ENCODE measurements around the gene HOTAIR.
A peak's percentile ranks its signal among the peaks of the same experiment; 100 is the strongest.

Gene HOTAIR

DNA sequence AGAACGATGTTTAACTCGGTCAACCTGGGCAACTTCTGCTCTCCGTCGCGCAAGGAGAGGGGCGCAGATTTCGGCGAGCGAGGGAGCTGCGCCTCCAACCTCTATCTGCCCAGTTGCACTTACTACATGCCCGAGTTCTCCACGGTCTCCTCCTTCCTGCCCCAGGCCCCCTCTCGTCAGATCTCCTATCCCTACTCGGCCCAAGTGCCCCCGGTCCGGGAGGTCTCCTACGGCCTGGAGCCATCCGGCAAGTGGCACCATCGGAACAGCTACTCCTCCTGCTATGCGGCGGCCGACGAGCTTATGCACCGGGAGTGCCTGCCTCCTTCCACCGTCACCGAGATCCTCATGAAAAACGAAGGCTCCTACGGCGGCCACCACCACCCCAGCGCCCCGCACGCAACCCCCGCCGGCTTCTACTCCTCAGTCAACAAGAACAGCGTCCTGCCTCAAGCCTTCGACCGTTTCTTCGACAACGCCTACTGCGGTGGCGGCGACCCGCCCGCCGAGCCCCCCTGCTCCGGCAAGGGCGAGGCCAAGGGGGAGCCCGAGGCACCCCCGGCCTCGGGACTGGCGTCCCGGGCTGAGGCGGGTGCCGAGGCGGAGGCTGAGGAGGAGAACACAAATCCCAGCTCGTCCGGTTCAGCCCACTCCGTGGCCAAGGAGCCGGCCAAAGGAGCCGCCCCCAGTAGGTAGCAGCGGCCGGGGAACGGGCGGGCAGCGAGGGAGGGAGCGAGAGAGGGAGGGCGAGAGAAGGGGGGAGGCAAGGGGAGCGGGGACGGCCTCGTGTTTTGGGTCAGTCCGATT, 1.3 kb downstream of the HOTAIR start:
- H3K4me3 ChIP-seq (ENCODE audit: low read length) = peak overlapping the region; percentile 86
- peak; percentile 67 for DNase-seq (ENCODE audit: low read depth)
- TF ChIP-seq, protein P1, sequence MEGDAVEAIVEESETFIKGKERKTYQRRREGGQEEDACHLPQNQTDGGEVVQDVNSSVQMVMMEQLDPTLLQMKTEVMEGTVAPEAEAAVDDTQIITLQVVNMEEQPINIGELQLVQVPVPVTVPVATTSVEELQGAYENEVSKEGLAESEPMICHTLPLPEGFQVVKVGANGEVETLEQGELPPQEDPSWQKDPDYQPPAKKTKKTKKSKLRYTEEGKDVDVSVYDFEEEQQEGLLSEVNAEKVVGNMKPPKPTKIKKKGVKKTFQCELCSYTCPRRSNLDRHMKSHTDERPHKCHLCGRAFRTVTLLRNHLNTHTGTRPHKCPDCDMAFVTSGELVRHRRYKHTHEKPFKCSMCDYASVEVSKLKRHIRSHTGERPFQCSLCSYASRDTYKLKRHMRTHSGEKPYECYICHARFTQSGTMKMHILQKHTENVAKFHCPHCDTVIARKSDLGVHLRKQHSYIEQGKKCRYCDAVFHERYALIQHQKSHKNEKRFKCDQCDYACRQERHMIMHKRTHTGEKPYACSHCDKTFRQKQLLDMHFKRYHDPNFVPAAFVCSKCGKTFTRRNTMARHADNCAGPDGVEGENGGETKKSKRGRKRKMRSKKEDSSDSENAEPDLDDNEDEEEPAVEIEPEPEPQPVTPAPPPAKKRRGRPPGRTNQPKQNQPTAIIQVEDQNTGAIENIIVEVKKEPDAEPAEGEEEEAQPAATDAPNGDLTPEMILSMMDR (conservative IDR thresholded peaks at IDR 0.05; ENCODE audit: low read length) = no peak

- TF ChIP-seq, protein P1 (conservative IDR thresholded peaks at IDR 0.05; ENCODE audit: low read length) = no peak
- H3K4me3 ChIP-seq (ENCODE audit: low read length) = peak within 1 kb of the TSS; percentile 86
- no peak for DNase-seq (ENCODE audit: low read depth)
Measured at GRCh38 chr12:53972722-53973235, 2.0 kb downstream of the HOTAIR start, which contains the start of gene HOXC11. Gene HOXC11, plus strand, starts transcription at chr12:53973126. Its CDS starts 116 bp downstream, at chr12:53973242.

GRCh38 chr12:53972152-53972702, 2.5 kb downstream of the HOTAIR start:
- TF ChIP-seq, protein P1 (conservative IDR thresholded peaks at IDR 0.05; ENCODE audit: low read length) = no peak
- DNase-seq (ENCODE audit: low read depth) = no peak
- peak overlapping the region; percentile 86 for H3K4me3 ChIP-seq (ENCODE audit: low read length)

GRCh38 chr12:53971686-53972085, 3.1 kb downstream of the HOTAIR start:
- H3K4me3 ChIP-seq (ENCODE audit: low read length) = no peak overlapping the region
- TF ChIP-seq, protein P1 (conservative IDR thresholded peaks at IDR 0.05; ENCODE audit: low read length) = no peak
- DNase-seq (ENCODE audit: low read depth) = no peak

GRCh38 chr12:53971129-53971528, 3.6 kb downstream of the HOTAIR start:
- no peak for DNase-seq (ENCODE audit: low read depth)
- H3K4me3 ChIP-seq (ENCODE audit: low read length) = no peak overlapping the region
- TF ChIP-seq, protein P1 (conservative IDR thresholded peaks at IDR 0.05; ENCODE audit: low read length) = no peak

DNA sequence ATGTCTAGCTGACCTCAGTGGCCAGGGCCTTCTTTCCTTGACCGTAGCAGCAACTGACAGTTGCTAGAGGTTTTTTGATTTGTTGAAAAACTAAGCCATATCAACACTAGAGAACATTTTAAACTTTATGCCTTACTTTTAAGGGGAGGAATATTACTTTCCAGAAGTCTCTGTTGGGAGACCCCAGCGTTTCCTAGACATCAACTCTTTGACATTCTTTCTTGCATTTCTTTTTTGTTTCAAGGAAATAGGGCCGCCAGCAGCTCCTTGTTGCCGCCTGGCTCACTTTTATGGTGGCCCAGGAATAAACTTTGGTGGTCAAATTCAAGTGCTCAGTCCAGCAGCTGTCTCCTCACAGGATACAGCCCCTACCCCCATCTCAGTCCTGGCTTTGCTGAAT, 4.3 kb downstream of the HOTAIR start:
- TF ChIP-seq, protein P1 (conservative IDR thresholded peaks at IDR 0.05; ENCODE audit: low read length) = no peak
- no peak overlapping the region for H3K4me3 ChIP-seq (ENCODE audit: low read length)
- DNase-seq (ENCODE audit: low read depth) = no peak
